Breast epithelium (tissue), 4 donors: ENCODE results near the gene ANKS1B. TPM values are rescaled to one million over a fixed set of nuclear protein-coding genes. Genes with fewer than 3 reads are reported as not detected.
"Not testable (repeated sequence)": the region's sequence is repeated elsewhere in the genome, so short reads cannot be mapped to it uniquely, and the experiment has no call there.

ENCODE experiments used
- DNase-seq, 2 donors: peaks; one replicate each; pipeline ENCODE4 v3.0.0-alpha.2; 2019; ENCODE audit warnings: low spot score in 2 of 2
- H3K27ac ChIP-seq, 2 donors: fragments of 200-600 bp; sonication (generic) in 1 of 2; one replicate each; pipeline ENCODE4 v1.5.1; 2016 to 2019; ENCODE audit warnings: mild to moderate bottlenecking in 1 of 2
- H3K27me3 ChIP-seq, 2 donors: fragments of 200-600 bp; sonication (generic) in 1 of 2; one replicate each; pipeline versions ENCODE4 v1.5.1 to v1.6.0; 2017 to 2019; ENCODE audit warnings: control low read depth in 1 of 2, mild to moderate bottlenecking in 1 of 2
- H3K36me3 ChIP-seq: fragments of 200-600 bp; one replicate; pipeline ENCODE4 v1.5.1; 2019
- H3K4me1 ChIP-seq, 2 donors: fragments of 200-600 bp; sonication (generic); one replicate each; pipeline ENCODE4 v1.5.1; 2016 to 2019; ENCODE audit warnings: control low read depth in 1 of 2
- H3K4me3 ChIP-seq, 3 donors: fragments of 200-600 bp; sonication (generic); 1 replicate in 2 of 3; 2 replicates in 1 of 3; pipeline ENCODE4 v1.5.1; 2016 to 2019; ENCODE audit warnings: mild to moderate bottlenecking in 3 of 3, moderate library complexity in 2 of 3
- H3K9me3 ChIP-seq, 2 donors: fragments of 200-600 bp; sonication (generic) in 1 of 2; one replicate each; pipeline ENCODE4 v1.5.1; 2016 to 2019; ENCODE audit warnings: control low read depth in 1 of 2
- CTCF ChIP-seq, 3 donors: fragments of 450-650 bp; IDR thresholded peaks; one replicate each; pipeline ENCODE4 v1.5.1; 2016 to 2017; ENCODE audit warnings: antibody characterized with exemption in 3 of 3, mild to moderate bottlenecking in 3 of 3, moderate library complexity in 3 of 3
- POLR2A ChIP-seq: fragments of 450-650 bp; IDR thresholded peaks from one replicate; pipeline ENCODE4 v1.6.1; 2016; ENCODE audit warnings: antibody characterized with exemption, mild to moderate bottlenecking, moderate library complexity
- POLR2AphosphoS5 ChIP-seq, 3 donors: sonication (generic); formaldehyde crosslinking; IDR thresholded peaks; one replicate each; pipeline ENCODE4 v1.6.1; 2017; ENCODE audit warnings: antibody characterized with exemption in 3 of 3
- intact Hi-C: fragments of 100-400 bp; cut with DNase I; formaldehyde crosslinking; loops from one replicate; pipeline ENCODE4 v1.15.1; 2023; ENCODE audit warnings: low total_unique reads
- total RNA-seq, 3 donors: library from RNA; depleted of rRNA; stranded (reverse); fragments of >200 nt; gene quantifications; one replicate each; pipeline ENCODE4 v1.1.0, GENCODE V29; 2016

The ANKS1B gene
- total RNA-seq, 3 donors from 2014 or later = 16.6 to 115 (median 32.4) TPM

- Histone ChIP-seq H3K27me3 (no peaks in the 10 kb centered on the region), H3K4me1 (no peaks in the 10 kb centered on the region), H3K36me3 (no peaks in the 10 kb centered on the region), H3K9me3 (peaks cover 3 to 5% of the 10 kb centered on the region in 2 donors), H3K4me3 (no peak overlapping the region), H3K27ac (no peak overlapping the region)
- TF ChIP-seq POLR2AphosphoS5 (IDR thresholded peaks at IDR 0.05) (no peak), POLR2A (no peak), CTCF (IDR thresholded peaks at IDR 0.05) (no peak)
- no peak for DNase-seq
- intact Hi-C loops = no loop called here
Observed at GRCh38 chr12:99722690-99723486, 261.8 kb downstream of the ANKS1B start.

GRCh38 chr12:99721715-99722275 lies 262.9 kb downstream of the ANKS1B start:
- intact Hi-C loops = no loop called here
- H3K36me3 ChIP-seq = no peaks in the 10 kb centered on the region
- no peak for DNase-seq
- no peak overlapping the region for H3K27ac ChIP-seq
- H3K4me3 ChIP-seq = no peak overlapping the region
- peaks cover 0 to 3% of the 10 kb centered on the region in 2 donors for H3K9me3 ChIP-seq
- no peaks in the 10 kb centered on the region for H3K4me1 ChIP-seq
- H3K27me3 ChIP-seq = no peaks in the 10 kb centered on the region
- no peak for TF ChIP-seq POLR2AphosphoS5 (IDR thresholded peaks at IDR 0.05)
- TF ChIP-seq POLR2A = no peak
- TF ChIP-seq CTCF (IDR thresholded peaks at IDR 0.05) = no peak

GRCh38 chr12:99720083-99720465 lies 264.7 kb downstream of the ANKS1B start:
- H3K4me1 ChIP-seq, intact Hi-C loops, DNase-seq, H3K9me3 ChIP-seq, H3K27me3 ChIP-seq, H3K4me3 ChIP-seq, H3K36me3 ChIP-seq, H3K27ac ChIP-seq: not testable (repeated sequence)

GRCh38 chr12:99719411-99720082 lies 265.2 kb downstream of the ANKS1B start:
- H3K36me3 ChIP-seq, H3K27me3 ChIP-seq, H3K4me3 ChIP-seq, H3K4me1 ChIP-seq, H3K9me3 ChIP-seq, DNase-seq, H3K27ac ChIP-seq, intact Hi-C loops: not testable (repeated sequence)

- H3K4me3 ChIP-seq, intact Hi-C loops, H3K27ac ChIP-seq, DNase-seq, H3K36me3 ChIP-seq, H3K4me1 ChIP-seq, H3K27me3 ChIP-seq: not testable (repeated sequence)
- peaks cover 9 to 23% of the 10 kb centered on the region in 2 donors for H3K9me3 ChIP-seq
Observed at GRCh38 chr12:99715841-99716510, 268.8 kb downstream of the ANKS1B start.

- intact Hi-C loops, H3K36me3 ChIP-seq: not testable (repeated sequence)
Observed at GRCh38 chr12:99714921-99715320, 269.8 kb downstream of the ANKS1B start.

More at GRCh38 chr12:99714921-99715320, 269.8 kb downstream of the ANKS1B start:
- not testable (repeated sequence) for H3K27me3 ChIP-seq, DNase-seq, H3K27ac ChIP-seq, H3K4me1 ChIP-seq, H3K4me3 ChIP-seq
- H3K9me3 ChIP-seq = peaks cover 9 to 23% of the 10 kb centered on the region in 2 donors
